Measurements from ENCODE around the gene STK38L. TPM values are rescaled to one million over a fixed set of nuclear protein-coding genes. Genes with fewer than 3 reads are reported as not detected.
A peak's percentile ranks its signal among the peaks of the same experiment; 100 is the strongest.

The STK38L gene
- total RNA-seq, 1 donor = 68.8 TPM

GRCh38 chr12:27344760-27345159 is 100.7 kb downstream of the STK38L start:
- Histone ChIP-seq H3K4me2 (ENCODE audit: insufficient read depth, low read length) (no peak overlapping the region), H3K27me3 (ENCODE audit: insufficient read depth, low read length) (no peaks in the 10 kb centered on the region), H3K36me3 (ENCODE audit: insufficient read depth, low read length) (no peaks in the 10 kb centered on the region), H3K9me3 (ENCODE audit: low read depth, low read length) (no peaks in the 10 kb centered on the region), H3K4me3 (ENCODE audit: insufficient read depth, low read length) (no peak overlapping the region), H3K27ac (ENCODE audit: low read depth, low read length) (peak overlapping the region; percentile 91), H2AFZ (ENCODE audit: low read length) (no peak overlapping the region), H4K20me1 (ENCODE audit: insufficient read depth, low read length) (no peaks in the 10 kb centered on the region), H3K4me1 (ENCODE audit: insufficient read depth, low read length) (peaks cover 45% of the 10 kb centered on the region), H3K79me2 (ENCODE audit: insufficient read depth, low read length) (peaks cover 78% of the 10 kb centered on the region)
- no peak for DNase-seq (ENCODE audit: insufficient read length, low spot score, missing footprints)
- no peak for TF ChIP-seq CTCF (IDR thresholded peaks at IDR 0.05; ENCODE audit: extremely low read depth, low read depth, low read length)

GRCh38 chr12:27345376-27345775 is 101.3 kb downstream of the STK38L start:
- peaks cover 78% of the 10 kb centered on the region for H3K79me2 ChIP-seq (ENCODE audit: insufficient read depth, low read length)
- H3K4me2 ChIP-seq (ENCODE audit: insufficient read depth, low read length) = no peak overlapping the region
- TF ChIP-seq CTCF (IDR thresholded peaks at IDR 0.05; ENCODE audit: extremely low read depth, low read depth, low read length) = no peak
- no peaks in the 10 kb centered on the region for H4K20me1 ChIP-seq (ENCODE audit: insufficient read depth, low read length)
- no peak overlapping the region for H3K4me3 ChIP-seq (ENCODE audit: insufficient read depth, low read length)
- DNase-seq (ENCODE audit: insufficient read length, low spot score, missing footprints) = no peak
- H3K27me3 ChIP-seq (ENCODE audit: insufficient read depth, low read length) = no peaks in the 10 kb centered on the region
- H3K9me3 ChIP-seq (ENCODE audit: low read depth, low read length) = no peaks in the 10 kb centered on the region
- H2AFZ ChIP-seq (ENCODE audit: low read length) = no peak overlapping the region
- peaks cover 45% of the 10 kb centered on the region for H3K4me1 ChIP-seq (ENCODE audit: insufficient read depth, low read length)
- H3K36me3 ChIP-seq (ENCODE audit: insufficient read depth, low read length) = no peaks in the 10 kb centered on the region
- H3K27ac ChIP-seq (ENCODE audit: low read depth, low read length) = no peak overlapping the region

GRCh38 chr12:27347779-27348178 is 103.7 kb downstream of the STK38L start:
- Histone ChIP-seq H4K20me1 (ENCODE audit: insufficient read depth, low read length) (no peaks in the 10 kb centered on the region), H3K27ac (ENCODE audit: low read depth, low read length) (no peak overlapping the region), H3K9me3 (ENCODE audit: low read depth, low read length) (no peaks in the 10 kb centered on the region), H3K4me2 (ENCODE audit: insufficient read depth, low read length) (no peak overlapping the region), H3K36me3 (ENCODE audit: insufficient read depth, low read length) (no peaks in the 10 kb centered on the region), H2AFZ (ENCODE audit: low read length) (no peak overlapping the region), H3K4me1 (ENCODE audit: insufficient read depth, low read length) (peaks cover 27% of the 10 kb centered on the region), H3K4me3 (ENCODE audit: insufficient read depth, low read length) (no peak overlapping the region), H3K27me3 (ENCODE audit: insufficient read depth, low read length) (no peaks in the 10 kb centered on the region), H3K79me2 (ENCODE audit: insufficient read depth, low read length) (peaks cover 72% of the 10 kb centered on the region)
- no peak for TF ChIP-seq CTCF (IDR thresholded peaks at IDR 0.05; ENCODE audit: extremely low read depth, low read depth, low read length)
- no peak for DNase-seq (ENCODE audit: insufficient read length, low spot score, missing footprints)

GRCh38 chr12:27351476-27351875 is 107.4 kb downstream of the STK38L start:
- Histone ChIP-seq H2AFZ (ENCODE audit: low read length) (no peak overlapping the region), H4K20me1 (ENCODE audit: insufficient read depth, low read length) (no peaks in the 10 kb centered on the region), H3K9me3 (ENCODE audit: low read depth, low read length) (no peaks in the 10 kb centered on the region), H3K79me2 (ENCODE audit: insufficient read depth, low read length) (peaks cover 71% of the 10 kb centered on the region), H3K27me3 (ENCODE audit: insufficient read depth, low read length) (no peaks in the 10 kb centered on the region), H3K4me3 (ENCODE audit: insufficient read depth, low read length) (no peak overlapping the region), H3K27ac (ENCODE audit: low read depth, low read length) (no peak overlapping the region), H3K4me2 (ENCODE audit: insufficient read depth, low read length) (no peak overlapping the region), H3K4me1 (ENCODE audit: insufficient read depth, low read length) (peaks cover 9% of the 10 kb centered on the region), H3K36me3 (ENCODE audit: insufficient read depth, low read length) (no peaks in the 10 kb centered on the region)
- DNase-seq (ENCODE audit: insufficient read length, low spot score, missing footprints) = no peak
- TF ChIP-seq CTCF (IDR thresholded peaks at IDR 0.05; ENCODE audit: extremely low read depth, low read depth, low read length) = no peak
